Effector memory CD4-positive, alpha-beta T cell (primary cell): ENCODE measurements around the gene HMSD.

Experiments used
- DNase-seq, 3 donors: peaks; one replicate each; pipeline ENCODE4 v3.0.0-alpha.2; 2020
- H3K27ac ChIP-seq: 2 replicates; pipeline ENCODE4 v1.7.0; 2013; ENCODE audit warnings: mild to moderate bottlenecking, low read length, moderate library complexity; ENCODE audit not compliant: insufficient read depth, poor library complexity, severe bottlenecking
- H3K27me3 ChIP-seq: replicated peaks from 2 replicates; pipeline ENCODE4 v1.7.0; 2013; ENCODE audit warnings: mild to moderate bottlenecking, low read length; ENCODE audit not compliant: insufficient read depth, control insufficient read depth, poor library complexity, severe bottlenecking
- H3K36me3 ChIP-seq: 2 replicates; pipeline ENCODE4 v1.7.0; 2013; ENCODE audit warnings: mild to moderate bottlenecking, low read length, moderate library complexity; ENCODE audit not compliant: control insufficient read depth, insufficient read depth
- H3K4me1 ChIP-seq: 2 replicates; pipeline ENCODE4 v1.7.0; 2013; ENCODE audit warnings: low read length, mild to moderate bottlenecking; ENCODE audit not compliant: control insufficient read depth, insufficient read depth, poor library complexity, severe bottlenecking
- H3K4me3 ChIP-seq: 2 replicates; pipeline ENCODE4 v1.7.0; 2013; ENCODE audit warnings: low read length, low read depth, mild to moderate bottlenecking; ENCODE audit not compliant: insufficient read depth, poor library complexity, severe bottlenecking
- H3K9me3 ChIP-seq: 2 replicates; pipeline ENCODE4 v1.7.0; 2013; ENCODE audit warnings: mild to moderate bottlenecking, low read length, moderate library complexity; ENCODE audit not compliant: control insufficient read depth
- total RNA-seq, 3 donors: gene quantifications; one replicate each; lab custom pipeline; 2026; lab: John Stamatoyannopoulos, UW

Gene HMSD, protein sequence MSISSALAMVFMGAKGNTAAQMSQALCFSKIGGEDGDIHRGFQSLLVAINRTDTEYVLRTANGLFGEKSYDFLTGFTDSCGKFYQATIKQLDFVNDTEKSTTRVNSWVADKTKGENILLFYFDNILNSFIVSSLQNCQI
- 0 to 0.19 (median 0.17) reads per million in 3 donors for total RNA-seq

DNA sequence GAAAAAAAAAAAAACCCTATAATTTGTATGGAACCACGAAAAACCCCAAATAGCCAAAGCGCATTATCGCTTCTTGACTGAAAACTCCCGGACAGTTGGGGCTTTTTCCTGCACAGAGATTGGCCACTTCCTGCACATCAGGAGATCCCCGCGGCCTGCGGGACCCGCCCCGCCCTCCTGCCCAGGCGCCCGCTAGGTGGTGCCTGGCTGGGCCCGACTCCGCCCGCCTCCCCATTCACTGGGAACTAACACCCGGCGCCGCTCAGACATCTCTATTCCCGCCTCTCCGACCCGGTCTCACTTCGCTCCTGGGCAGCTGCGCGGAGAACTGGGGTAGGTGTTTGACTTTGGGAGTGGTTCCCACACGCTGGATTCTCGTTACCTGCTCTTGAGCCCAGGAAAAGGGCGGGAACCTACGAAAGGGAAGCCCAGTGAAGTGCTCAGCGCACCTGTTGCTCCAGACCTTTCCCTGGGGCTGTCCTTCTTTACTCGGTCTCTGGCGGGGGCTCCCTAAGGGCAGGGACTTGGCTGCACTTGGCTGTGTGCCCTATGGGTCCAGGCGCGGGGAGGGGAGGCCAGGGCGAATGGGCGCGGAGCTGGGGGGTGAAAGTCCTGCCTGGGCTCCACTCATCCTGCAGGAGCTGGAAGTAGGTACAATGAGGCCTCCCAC, at the start of gene HMSD:
Gene HMSD (plus strand): TSS at position 234 of the 670 bp plus-strand sequence. CDS start 4,155 bp downstream, outside the sequence.
- Histone ChIP-seq H3K4me1 (no peaks in the 10 kb centered on the region), H3K4me3 (peak within 1 kb of the TSS; percentile 17), H3K27ac (no peak within 1 kb of the TSS), H3K36me3 (no peaks in the 10 kb centered on the region), H3K27me3 (no peaks in the 10 kb centered on the region), H3K9me3 (no peaks in the 10 kb centered on the region)
- DNase-seq, result peak; percentile 34 to 52 (median 49)

DNA sequence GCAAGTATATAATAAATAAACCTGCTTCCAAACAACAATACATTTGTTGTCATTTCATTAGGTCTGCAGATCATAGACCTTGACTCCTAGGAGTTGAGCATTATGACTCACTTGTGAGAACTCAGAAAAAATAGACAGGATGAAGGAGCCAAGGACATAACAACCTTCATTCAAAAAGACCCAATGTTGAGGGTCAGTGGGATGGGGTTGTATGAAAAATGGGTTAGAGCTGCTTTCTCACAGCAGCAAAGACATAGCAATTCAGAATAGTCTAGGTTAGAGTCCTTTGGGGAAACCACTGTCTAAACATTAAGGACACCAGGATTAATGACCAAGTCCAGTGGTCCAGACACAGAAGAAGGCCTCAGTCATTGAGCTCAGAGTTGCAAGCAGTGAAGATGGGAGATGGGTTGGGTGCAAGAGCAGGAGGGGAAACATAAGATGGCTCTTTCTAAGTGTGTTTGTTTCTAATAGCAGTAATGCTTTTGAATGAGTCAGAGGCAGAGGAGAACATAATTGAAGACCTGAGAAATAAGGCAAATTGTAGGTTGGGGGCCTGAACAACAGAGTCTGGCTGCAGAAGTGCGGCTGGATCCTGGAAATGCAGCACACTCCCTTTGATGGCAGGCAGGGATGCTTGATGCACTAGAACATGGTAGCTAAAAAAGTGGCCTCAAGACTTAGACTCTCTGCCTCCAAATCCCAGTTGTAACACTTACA, 45.1 kb upstream of the HMSD start:
- H3K9me3 ChIP-seq, result no peaks in the 10 kb centered on the region

DNA sequence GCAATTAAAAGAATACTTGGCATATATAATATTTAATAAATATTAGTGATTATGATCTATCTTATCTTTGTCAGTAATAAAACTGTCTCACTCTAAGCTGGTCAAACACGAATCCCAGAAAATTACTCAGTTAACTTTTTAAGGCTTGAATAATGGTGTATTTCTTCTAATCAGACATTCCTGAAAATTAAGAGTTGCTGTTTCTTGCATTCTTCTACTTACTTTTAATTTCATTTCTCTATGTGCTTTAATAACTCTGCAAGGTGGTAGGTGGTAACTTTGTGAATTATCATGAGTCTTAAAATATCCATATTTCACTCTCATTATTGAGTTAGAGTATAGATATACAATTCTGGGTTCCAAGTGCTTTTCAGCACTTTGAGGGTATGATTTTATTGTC, 44.4 kb upstream of the HMSD start:
- no peaks in the 10 kb centered on the region for H3K36me3 ChIP-seq
- H3K4me1 ChIP-seq, result no peaks in the 10 kb centered on the region
- DNase-seq, result no peak
- no peaks in the 10 kb centered on the region for H3K27me3 ChIP-seq
- H3K4me3 ChIP-seq, result no peak overlapping the region
- no peak overlapping the region for H3K27ac ChIP-seq
- H3K9me3 ChIP-seq, result no peaks in the 10 kb centered on the region

More for the DNA sequence above, 45.1 kb upstream of the HMSD start:
- Histone ChIP-seq H3K36me3 (no peaks in the 10 kb centered on the region), H3K27ac (no peak overlapping the region), H3K4me1 (no peaks in the 10 kb centered on the region), H3K27me3 (no peaks in the 10 kb centered on the region), H3K4me3 (no peak overlapping the region)
- DNase-seq, result no peak

DNA sequence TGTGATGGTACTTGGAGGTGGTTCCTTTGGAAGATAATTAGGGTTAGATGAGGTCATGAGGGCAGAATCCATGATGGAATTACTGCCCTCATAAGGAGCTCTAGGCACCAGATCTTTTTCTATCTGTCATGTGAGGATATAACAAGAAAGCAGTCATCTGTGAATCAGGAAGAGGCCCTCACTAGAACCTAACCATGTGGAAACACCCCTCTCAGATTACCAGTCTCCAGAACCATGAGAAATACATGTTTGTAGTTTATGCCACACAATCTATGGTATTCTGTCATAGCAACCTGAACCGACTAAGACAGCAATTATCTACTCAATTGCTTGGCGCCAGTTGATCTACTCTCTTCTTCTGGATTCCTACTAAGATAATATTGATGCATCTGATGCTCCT, 43.7 kb upstream of the HMSD start:
- H3K36me3 ChIP-seq, result no peaks in the 10 kb centered on the region
- no peaks in the 10 kb centered on the region for H3K27me3 ChIP-seq
- H3K27ac ChIP-seq, result no peak overlapping the region
- H3K4me3 ChIP-seq, result no peak overlapping the region
- no peaks in the 10 kb centered on the region for H3K4me1 ChIP-seq
- no peaks in the 10 kb centered on the region for H3K9me3 ChIP-seq
- DNase-seq, result no peak

DNA sequence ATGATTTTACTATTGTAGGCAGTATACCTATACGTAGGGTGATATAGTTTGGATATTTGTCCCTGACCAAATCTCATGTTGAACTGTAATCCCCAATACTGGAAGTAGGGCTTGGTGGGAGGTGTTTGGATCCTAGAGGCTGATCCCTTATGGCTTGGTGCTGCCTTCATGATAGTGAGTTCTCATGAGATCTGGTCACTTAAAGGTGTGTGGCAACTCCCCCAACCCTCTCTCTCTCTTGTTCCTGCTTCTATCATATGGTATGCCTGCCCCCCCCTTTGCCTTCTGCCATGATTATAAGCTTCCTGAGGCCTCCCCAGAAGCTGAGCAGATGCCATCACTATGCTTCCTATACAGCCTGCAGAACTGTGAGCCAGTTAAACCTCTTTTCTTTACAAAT, 43.0 kb upstream of the HMSD start:
- no peak overlapping the region for H3K4me3 ChIP-seq
- no peak overlapping the region for H3K27ac ChIP-seq
- no peaks in the 10 kb centered on the region for H3K9me3 ChIP-seq
- no peaks in the 10 kb centered on the region for H3K27me3 ChIP-seq
- no peak for DNase-seq
- H3K4me1 ChIP-seq, result no peaks in the 10 kb centered on the region
- no peaks in the 10 kb centered on the region for H3K36me3 ChIP-seq

DNA sequence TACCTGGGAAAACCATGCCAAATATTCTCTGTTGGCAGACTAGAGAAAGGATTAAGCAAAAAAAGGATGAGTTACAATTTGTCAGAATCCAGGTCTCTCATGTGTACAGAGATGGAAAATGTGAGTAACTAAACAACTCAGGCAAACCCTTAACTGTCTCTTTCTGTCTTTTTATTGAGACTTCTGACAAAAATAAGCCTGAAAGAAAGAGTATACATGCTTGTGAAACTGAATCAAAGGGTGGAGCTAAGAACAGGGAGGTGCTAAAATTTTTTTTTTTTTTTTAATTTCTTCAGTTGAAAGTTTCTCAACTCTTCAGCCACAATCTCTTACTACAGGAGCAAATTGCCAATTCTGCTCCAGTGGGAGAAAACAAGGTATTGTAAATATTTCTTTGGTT, 41.4 kb upstream of the HMSD start, which contains the start of gene SERPINB10:
Gene SERPINB10 (plus strand): TSS at position 295 of the 400 bp plus-strand sequence. CDS start 7,553 bp downstream, outside the sequence.
- no peak for DNase-seq
- Histone ChIP-seq H3K27me3 (no peaks in the 10 kb centered on the region), H3K4me1 (no peaks in the 10 kb centered on the region)

DNA sequence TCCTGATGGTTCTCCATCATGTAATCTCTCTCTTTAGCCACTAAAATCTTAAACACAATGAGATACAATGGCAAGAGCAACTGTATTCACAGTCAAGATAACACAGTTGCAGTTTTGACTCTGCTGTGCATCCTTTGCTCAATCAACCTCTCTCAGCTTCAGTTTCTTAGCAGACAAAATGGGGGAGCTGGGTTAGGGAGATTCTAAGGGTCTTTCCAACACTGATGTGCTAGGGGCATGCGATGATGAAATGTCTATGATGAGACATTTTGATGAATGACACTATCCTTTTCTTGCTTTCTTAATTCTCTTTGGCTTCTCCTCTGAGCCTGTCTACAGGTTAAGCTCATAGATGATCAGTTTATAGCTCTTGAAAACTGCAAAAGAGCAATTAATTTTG, 40.2 kb upstream of the HMSD start:
- no peaks in the 10 kb centered on the region for H3K4me1 ChIP-seq
- H3K9me3 ChIP-seq, result no peaks in the 10 kb centered on the region
- H3K27ac ChIP-seq, result no peak overlapping the region
- no peaks in the 10 kb centered on the region for H3K36me3 ChIP-seq
- H3K27me3 ChIP-seq, result no peaks in the 10 kb centered on the region
- DNase-seq, result no peak
- no peak overlapping the region for H3K4me3 ChIP-seq

More for the DNA sequence above, 41.4 kb upstream of the HMSD start, which contains the start of gene SERPINB10:
- H3K36me3 ChIP-seq, result no peaks in the 10 kb centered on the region
- H3K9me3 ChIP-seq, result no peaks in the 10 kb centered on the region
- H3K4me3 ChIP-seq, result no peak within 1 kb of the TSS
- H3K27ac ChIP-seq, result no peak within 1 kb of the TSS

DNA sequence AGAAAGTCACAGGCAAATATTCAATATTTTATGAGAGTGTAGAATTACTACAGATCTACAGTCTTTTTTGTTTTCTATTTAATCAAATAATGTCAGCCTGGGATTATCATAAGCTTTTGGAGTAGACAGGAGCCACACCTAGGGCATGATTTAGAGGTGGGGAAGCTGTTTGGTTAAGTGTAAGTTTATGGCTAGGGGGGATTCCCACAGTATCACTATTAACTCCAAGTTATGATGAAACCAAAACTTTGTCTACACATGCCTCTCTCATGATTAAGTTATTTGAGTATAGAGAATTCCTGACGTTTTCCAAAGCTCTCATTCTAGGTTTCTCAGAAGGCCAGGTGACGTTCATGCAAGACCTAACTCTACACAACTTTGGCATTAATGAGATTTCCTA, 39.2 kb upstream of the HMSD start:
- H3K27ac ChIP-seq, result no peak overlapping the region
- H3K27me3 ChIP-seq, result no peaks in the 10 kb centered on the region
- no peak for DNase-seq
- H3K9me3 ChIP-seq, result no peaks in the 10 kb centered on the region
- H3K36me3 ChIP-seq, result no peaks in the 10 kb centered on the region
- no peak overlapping the region for H3K4me3 ChIP-seq
- no peaks in the 10 kb centered on the region for H3K4me1 ChIP-seq

DNA sequence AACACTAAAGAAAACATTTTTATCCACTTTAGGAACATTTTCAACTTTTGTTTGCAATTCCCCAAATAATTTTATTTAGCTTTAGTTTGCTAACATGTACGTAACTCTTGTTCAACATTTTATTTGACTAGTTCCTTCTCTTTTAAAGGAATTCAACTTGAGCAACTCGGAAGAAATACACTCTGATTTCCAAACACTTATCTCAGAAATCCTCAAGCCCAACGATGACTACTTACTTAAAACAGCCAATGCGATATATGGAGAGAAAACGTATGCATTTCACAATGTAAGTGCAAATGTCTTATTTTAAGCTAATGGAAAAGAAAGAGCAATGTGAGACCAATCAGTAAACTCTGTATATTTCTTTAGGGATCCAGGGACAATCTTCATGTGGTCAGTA, 31.3 kb upstream of the HMSD start:
- Histone ChIP-seq H3K27me3 (no peaks in the 10 kb centered on the region), H3K4me3 (no peak overlapping the region), H3K27ac (no peak overlapping the region), H3K36me3 (no peaks in the 10 kb centered on the region), H3K4me1 (no peaks in the 10 kb centered on the region), H3K9me3 (no peaks in the 10 kb centered on the region)
- no peak for DNase-seq

DNA sequence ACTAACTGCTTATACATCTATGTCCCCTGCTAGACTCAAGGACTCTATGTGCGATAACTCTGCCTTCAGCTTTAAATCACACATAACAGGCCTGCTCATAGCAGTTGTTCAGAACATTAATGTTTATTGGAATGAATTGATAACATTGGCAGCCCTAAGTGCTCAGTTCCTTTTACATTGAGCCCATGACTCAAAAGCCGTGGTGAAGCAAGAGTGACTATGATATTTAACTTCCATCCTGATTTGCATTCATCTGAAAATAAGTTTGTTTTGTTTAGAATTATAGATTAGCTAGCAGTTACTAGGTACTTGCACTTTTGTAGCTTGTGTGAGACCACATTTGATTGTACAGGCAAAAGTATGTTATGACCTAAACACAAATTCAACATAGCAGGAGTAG, 27.1 kb upstream of the HMSD start:
- no peak for DNase-seq
- H3K27ac ChIP-seq, result no peak overlapping the region
- peaks cover 4% of the 10 kb centered on the region for H3K27me3 ChIP-seq
- no peak overlapping the region for H3K4me3 ChIP-seq
- no peaks in the 10 kb centered on the region for H3K9me3 ChIP-seq
- no peaks in the 10 kb centered on the region for H3K4me1 ChIP-seq
- H3K36me3 ChIP-seq, result no peaks in the 10 kb centered on the region
